ENCODE measurements around the gene PCDHGB2.

The PCDHGB2 gene

DNA sequence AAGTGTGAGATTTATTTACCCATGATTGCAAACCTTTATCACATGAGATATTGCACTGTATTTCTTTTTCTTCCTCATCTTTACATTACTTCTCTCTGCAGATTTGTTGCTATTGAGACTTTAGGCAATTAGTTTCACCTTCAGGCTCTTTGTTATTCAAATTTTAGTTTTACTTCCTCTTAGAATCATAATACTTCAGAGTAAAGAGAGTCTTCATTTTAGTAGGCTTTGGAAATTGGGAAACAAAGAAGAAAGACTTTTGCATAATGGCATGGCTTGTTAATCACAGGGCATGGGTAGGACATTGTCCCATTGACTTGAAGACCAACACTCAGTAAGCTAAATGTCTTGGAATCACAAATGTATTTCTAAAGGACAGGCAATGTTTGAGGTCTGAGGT, 2.9 kb downstream of the PCDHGB2 start:
- TF ChIP-seq, protein P1, sequence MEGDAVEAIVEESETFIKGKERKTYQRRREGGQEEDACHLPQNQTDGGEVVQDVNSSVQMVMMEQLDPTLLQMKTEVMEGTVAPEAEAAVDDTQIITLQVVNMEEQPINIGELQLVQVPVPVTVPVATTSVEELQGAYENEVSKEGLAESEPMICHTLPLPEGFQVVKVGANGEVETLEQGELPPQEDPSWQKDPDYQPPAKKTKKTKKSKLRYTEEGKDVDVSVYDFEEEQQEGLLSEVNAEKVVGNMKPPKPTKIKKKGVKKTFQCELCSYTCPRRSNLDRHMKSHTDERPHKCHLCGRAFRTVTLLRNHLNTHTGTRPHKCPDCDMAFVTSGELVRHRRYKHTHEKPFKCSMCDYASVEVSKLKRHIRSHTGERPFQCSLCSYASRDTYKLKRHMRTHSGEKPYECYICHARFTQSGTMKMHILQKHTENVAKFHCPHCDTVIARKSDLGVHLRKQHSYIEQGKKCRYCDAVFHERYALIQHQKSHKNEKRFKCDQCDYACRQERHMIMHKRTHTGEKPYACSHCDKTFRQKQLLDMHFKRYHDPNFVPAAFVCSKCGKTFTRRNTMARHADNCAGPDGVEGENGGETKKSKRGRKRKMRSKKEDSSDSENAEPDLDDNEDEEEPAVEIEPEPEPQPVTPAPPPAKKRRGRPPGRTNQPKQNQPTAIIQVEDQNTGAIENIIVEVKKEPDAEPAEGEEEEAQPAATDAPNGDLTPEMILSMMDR (IDR thresholded peaks at IDR 0.05; ENCODE audit: control extremely low read depth, extremely low read depth, low read depth, missing control alignments) = no peak
- no peak for DNase-seq (ENCODE audit: extremely low spot score)
- CTCF ChIA-PET = no interaction called here
- POLR2A ChIA-PET = no interaction called here

GRCh38 chr5:141363952-141364660, 4.3 kb downstream of the PCDHGB2 start, which contains the start of gene PCDHGA5:
TSS of gene PCDHGA5 (plus strand) at chr5:141364162. CDS start at chr5:141364331, 169 bp downstream.
- POLR2A ChIA-PET = no interaction called here
- no peak for DNase-seq (ENCODE audit: extremely low spot score)
- CTCF ChIA-PET = interaction anchor here (0.8 to 1.5 kb wide), 4 partner anchors 9 to 193 kb away, joined by 3 to 6 read pairs (median 4); partner anchors contain the start of genes PCDHGA10 and PCDHGA4
- TF ChIP-seq, protein P1 (IDR thresholded peaks at IDR 0.05; ENCODE audit: control extremely low read depth, extremely low read depth, low read depth, missing control alignments) = no peak

DNA sequence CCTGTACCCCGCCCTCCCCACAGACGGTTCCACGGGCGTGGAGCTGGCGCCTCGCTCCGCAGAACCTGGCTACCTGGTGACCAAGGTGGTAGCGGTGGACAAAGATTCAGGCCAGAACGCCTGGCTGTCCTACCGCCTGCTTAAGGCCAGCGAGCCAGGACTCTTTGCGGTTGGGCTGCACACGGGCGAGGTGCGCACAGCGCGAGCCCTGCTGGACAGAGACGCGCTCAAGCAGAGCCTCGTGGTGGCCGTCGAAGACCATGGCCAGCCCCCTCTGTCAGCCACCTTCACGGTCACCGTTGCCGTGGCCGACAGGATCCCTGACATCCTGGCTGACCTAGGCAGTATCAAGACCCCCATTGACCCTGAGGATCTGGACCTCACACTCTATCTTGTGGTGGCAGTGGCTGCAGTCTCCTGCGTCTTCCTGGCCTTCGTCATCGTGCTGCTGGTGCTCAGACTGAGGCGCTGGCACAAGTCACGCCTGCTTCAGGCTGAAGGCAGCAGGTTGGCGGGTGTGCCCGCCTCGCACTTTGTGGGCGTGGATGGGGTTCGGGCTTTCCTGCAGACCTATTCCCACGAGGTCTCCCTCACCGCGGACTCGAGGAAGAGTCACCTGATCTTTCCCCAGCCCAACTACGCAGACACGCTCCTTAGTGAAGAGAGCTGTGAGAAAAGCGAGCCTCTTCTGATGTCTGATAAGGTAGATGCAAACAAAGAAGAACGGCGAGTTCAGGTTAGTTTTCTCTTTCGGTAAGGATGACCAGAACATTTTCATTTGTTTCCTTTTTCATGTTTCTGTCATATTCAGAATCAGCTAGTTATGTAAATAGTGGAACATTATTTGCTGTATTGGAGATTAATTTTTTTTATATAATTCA, 6.5 kb downstream of the PCDHGB2 start:
- DNase-seq (ENCODE audit: extremely low spot score) = no peak
- ChIA-PET CTCF (no interaction called here), POLR2A (no interaction called here)
- TF ChIP-seq, protein P1 (IDR thresholded peaks at IDR 0.05; ENCODE audit: control extremely low read depth, extremely low read depth, low read depth, missing control alignments) = no peak

DNA sequence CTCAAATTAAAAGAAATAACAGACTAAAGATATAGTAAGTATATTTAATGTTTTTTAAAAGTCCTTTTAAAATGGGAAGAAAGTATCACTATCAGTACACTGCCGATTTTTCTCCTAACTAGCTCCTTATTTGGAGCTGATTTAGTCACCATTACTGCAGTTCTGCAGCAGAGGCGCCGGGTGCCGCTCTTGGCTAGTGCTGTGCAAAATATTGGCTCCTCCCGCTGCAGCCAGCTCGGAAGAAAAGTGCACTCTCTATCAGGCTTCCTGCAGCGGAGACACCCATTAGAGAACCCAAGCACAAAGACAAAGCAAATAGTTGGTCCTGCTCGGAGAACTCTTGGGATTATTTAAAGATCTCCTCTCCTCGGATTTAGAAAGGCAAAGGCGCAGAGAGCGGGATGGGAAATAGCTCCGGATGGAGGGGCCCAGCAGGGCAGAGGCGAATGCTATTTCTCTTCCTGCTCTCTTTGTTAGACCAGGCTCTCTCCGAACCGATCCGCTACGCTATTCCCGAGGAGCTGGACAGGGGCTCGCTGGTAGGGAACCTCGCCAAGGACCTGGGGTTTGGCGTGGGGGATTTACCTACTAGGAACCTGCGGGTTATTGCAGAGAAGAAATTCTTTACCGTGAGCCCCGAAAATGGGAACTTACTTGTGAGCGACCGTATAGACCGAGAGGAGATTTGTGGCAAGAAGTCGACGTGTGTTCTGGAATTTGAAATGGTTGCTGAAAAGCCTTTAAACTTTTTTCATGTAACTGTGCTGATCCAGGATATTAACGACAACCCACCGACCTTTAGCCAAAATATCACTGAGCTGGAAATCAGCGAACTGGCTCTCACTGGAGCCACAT, 10.4 kb downstream of the PCDHGB2 start, which contains the start of gene PCDHGB3:
Gene PCDHGB3 (plus strand): TSS at position 249 of the 855 bp plus-strand sequence. CDS start 153 bp downstream, at position 402.
- ChIA-PET CTCF (interaction anchor here (1.0 to 2.7 kb wide), 15 partner anchors 8 to 198 kb away, joined by 3 to 12 read pairs (median 4); partner anchors contain the start of genes PCDHGA10, PCDHGA11, PCDHGA2 and PCDHGA4), POLR2A (no interaction called here)
- TF ChIP-seq, protein P1 (IDR thresholded peaks at IDR 0.05; ENCODE audit: control extremely low read depth, extremely low read depth, low read depth, missing control alignments) = peak; percentile 16
- DNase-seq (ENCODE audit: extremely low spot score) = peak; percentile 74

DNA sequence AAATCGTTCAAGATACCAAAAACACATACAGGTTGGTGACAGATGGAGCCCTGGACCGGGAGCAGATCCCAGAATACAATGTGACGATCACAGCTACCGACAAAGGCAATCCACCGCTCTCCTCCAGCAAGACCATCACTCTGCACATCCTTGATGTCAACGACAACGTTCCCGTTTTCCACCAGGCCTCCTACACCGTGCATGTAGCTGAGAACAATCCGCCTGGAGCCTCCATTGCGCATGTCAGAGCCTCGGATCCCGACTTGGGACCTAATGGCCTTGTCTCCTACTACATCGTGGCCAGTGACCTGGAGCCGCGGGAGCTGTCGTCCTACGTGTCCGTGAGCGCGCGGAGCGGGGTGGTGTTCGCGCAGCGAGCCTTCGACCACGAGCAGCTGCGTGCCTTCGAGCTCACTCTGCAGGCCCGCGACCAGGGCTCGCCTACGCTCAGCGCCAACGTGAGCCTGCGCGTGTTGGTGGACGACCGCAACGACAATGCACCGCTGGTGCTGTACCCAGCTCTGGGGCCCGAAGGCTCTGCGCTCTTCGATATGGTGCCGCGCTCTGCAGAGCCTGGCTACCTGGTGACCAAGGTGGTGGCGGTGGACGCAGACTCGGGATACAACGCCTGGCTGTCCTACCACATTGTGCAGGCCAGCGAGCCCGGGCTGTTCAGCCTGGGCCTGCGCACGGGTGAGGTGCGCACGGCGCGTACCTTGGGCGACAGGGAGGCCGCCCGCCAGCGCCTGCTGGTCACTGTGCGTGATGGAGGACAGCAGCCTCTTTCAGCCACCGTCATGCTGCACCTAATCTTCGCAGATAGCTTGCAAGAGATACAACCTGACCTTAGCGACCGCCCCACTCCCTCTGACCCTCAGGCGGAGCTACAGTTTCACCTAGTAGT, 12.0 kb downstream of the PCDHGB2 start:
- TF ChIP-seq, protein P1 (IDR thresholded peaks at IDR 0.05; ENCODE audit: control extremely low read depth, extremely low read depth, low read depth, missing control alignments) = no peak
- ChIA-PET CTCF (interaction anchor here (0.9 to 2.7 kb wide), 6 partner anchors 10 to 186 kb away, joined by 3 to 8 read pairs (median 4); partner anchors contain the start of genes PCDHGA10, PCDHGA11, PCDHGA2 and PCDHGC3), POLR2A (no interaction called here)
- DNase-seq (ENCODE audit: extremely low spot score) = no peak

Data from GM10248 (cell line).